GM13977 (cell line): ENCODE measurements around the gene DPEP1.

Experiments used
- DNase-seq: peaks from one replicate; pipeline ENCODE4 v3.0.0; 2012; ENCODE audit warnings: low spot score
- CTCF ChIP-seq: IDR thresholded peaks from 2 replicates; pipeline ENCODE4 v1.5.1; 2012; ENCODE audit warnings: mild to moderate bottlenecking, control low read depth; ENCODE audit not compliant: insufficient read depth; ENCODE audit errors: extremely low read depth, missing control alignments
- in situ Hi-C: fragments of 300-500 bp; cut with MboI; formaldehyde crosslinking; loops from one replicate; pipeline ENCODE4 v1.12.0; 2022; ENCODE audit warnings: low sequenced_read_pairs, low pct_unique_long_range_greater_than_20kb, mixed read lengths, inconsistent platforms; ENCODE audit not compliant: unreplicated experiment

Gene DPEP1

GRCh38 chr16:89687092-89687940, 73.9 kb downstream of the DPEP1 start:
- in situ Hi-C loops, result no loop called here
- DNase-seq, result peak; percentile 70
- TF ChIP-seq CTCF, result no peak
